ENCODE results near the gene HIVEP2. TPM values are rescaled to one million over a fixed set of nuclear protein-coding genes. Genes with fewer than 3 reads are reported as not detected.

HIVEP2 gene
- total RNA-seq, 1 donor from 2014 or later, result 12.6 TPM

GRCh38 chr6:142879527-142879926, 65.4 kb downstream of the HIVEP2 start:
- intact Hi-C loops (cut with DNase I), result no loop called here
- DNase-seq (ENCODE audit: missing footprints) (no peak), ATAC-seq (no peak)

DNA sequence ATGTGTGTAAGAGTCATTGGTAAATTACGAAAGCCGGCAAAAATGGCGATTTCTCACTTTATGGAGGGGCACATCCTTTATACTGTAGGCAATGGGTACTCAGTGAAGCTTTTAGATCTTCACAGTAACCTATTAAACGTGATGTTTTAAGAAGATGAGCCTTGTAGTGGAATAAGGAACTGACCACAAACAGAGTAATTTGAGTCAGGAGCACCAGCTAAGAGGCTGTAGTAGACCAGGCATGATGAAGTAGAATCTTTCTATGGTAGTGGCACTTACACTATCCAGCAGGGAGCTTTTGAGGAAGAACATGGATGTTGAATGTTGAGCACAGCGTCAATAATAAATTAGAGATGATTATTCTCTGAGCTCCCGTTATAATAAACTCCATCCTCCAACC, 65.9 kb downstream of the HIVEP2 start:
- intact Hi-C loops (cut with DNase I), result no loop called here
- ATAC-seq (no peak), DNase-seq (ENCODE audit: missing footprints) (no peak)

DNA sequence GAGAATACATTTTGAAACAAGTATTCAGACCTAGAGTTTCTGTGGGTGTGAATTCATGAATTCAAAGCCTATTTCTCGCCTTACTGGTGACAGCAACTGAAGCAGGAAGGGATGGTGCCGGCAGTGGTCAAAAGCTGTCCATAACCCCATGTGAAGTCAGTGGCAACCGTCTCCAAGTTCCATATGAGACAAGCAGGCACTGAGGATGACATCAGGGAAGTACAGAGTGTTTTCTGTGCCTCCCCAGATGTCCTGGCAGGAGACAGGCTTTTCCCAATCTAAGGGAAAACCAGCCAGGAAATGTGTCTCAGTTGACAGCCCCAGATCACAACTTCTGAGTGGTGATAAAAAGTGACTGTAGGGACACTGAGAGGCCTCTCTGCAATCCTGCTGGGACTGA, 66.6 kb downstream of the HIVEP2 start:
- ATAC-seq, result peak; percentile 77
- intact Hi-C loops (cut with DNase I), result no loop called here
- DNase-seq (ENCODE audit: missing footprints), result no peak

- intact Hi-C loops (cut with DNase I), result no loop called here
- no peak for ATAC-seq
- DNase-seq (ENCODE audit: missing footprints), result no peak
Measured at GRCh38 chr6:142874676-142875075, 70.3 kb downstream of the HIVEP2 start.

- intact Hi-C loops (cut with DNase I), result no loop called here
- no peak for DNase-seq (ENCODE audit: missing footprints)
- ATAC-seq, result peak; percentile 52
Measured at GRCh38 chr6:142872376-142872775, 72.6 kb downstream of the HIVEP2 start.

DNA sequence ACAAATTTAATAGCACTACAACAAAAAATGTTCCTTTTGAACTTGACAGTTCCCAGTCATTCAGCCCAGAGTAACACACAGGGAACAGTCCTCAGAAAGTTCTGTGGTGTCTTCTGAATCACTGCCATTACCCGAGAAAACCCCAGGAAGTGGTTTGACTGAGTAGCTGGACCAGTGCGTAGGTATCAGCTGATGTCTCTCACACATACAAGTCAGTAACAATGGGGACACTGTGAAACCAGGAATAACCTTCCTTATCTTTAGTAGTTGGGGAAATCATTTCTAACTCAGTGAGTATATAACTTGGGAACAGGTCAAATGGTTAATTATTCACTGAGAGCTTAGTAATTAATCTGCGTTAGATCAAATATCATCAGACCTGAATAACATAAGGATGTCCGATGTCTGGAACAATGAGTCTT, 73.1 kb downstream of the HIVEP2 start:
- intact Hi-C loops (cut with DNase I), result no loop called here
- DNase-seq (ENCODE audit: missing footprints), result no peak
- ATAC-seq, result peak; percentile 86

DNA sequence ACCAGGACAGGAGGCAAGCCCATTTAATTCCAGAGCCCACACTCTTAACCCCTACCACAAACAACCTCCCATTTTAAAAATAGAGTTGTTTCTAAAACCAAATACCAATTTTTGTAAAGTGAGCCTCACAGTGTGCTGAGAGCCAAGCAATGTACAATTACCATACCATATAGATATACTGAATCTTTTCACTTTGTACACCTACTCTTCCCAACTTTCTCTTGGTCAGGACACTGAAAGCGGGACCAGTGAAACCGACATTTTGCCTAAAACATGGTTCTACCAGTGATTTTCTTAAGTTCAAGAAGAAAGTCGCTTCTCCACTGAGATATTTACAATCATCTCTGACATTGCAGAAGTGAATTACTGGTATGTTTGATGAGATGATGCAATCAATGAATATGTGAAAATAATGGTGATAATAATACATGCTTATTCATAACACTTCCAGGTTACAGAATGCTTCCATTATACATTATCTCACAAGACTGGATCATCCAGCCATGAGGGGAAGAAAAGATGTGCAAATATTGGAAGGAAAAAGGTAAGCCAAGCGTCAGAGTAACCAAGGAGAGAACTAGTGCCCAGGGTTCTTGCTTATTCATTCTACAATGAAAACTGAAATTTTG, 74.1 kb downstream of the HIVEP2 start:
- ATAC-seq, result no peak
- DNase-seq (ENCODE audit: missing footprints), result no peak
- intact Hi-C loops (cut with DNase I), result no loop called here

DNA sequence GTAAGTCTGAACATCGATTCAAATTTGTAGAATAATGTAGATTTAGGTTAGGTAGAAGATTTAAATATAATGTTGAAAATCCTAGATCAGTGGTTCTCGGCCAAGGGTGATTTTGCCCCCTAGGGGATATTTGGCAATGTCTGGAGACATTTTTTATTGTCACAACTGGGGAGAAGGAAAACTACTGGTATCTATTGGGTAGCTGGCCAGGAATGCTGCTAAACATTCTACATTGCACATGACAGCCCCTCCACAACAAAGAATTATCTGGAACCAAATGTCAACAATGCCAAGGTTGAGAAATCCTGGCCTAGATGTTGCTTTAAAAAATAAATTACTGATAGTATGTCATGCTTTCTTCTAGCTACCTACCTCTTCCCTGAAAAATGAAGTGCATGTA, 76.1 kb downstream of the HIVEP2 start:
- DNase-seq (ENCODE audit: missing footprints) (no peak), ATAC-seq (no peak)
- intact Hi-C loops (cut with DNase I), result no loop called here

- DNase-seq (ENCODE audit: missing footprints) (no peak), ATAC-seq (peak; percentile 23)
- intact Hi-C loops (cut with DNase I), result no loop called here
Measured at GRCh38 chr6:142867988-142868812, 76.8 kb downstream of the HIVEP2 start.

GRCh38 chr6:142867355-142867801, 77.6 kb downstream of the HIVEP2 start:
- no peak for ATAC-seq
- intact Hi-C loops (cut with DNase I), result no loop called here
- no peak for DNase-seq (ENCODE audit: missing footprints)

GRCh38 chr6:142863981-142864380, 81.0 kb downstream of the HIVEP2 start:
- DNase-seq (ENCODE audit: missing footprints), result no peak
- no peak for ATAC-seq
- intact Hi-C loops (cut with DNase I), result no loop called here

DNA sequence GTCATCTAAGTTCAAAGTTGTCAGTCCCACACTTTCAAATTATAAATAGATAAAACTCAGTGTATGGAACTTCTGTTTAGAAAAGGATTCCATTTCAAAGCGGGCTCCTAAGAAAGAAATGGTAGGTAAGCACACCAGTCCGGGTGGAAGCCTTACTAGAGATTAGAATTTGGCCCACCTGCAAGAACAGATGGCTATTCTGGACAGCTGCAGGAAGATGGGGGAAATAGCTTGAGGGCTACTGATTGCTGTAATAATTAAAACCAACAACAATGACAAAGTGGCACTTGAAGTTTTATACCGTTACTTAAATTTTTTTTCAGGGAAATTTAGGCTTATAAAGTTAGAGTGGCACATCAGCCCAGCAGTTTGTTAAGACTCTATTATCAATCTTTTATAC, 83.3 kb downstream of the HIVEP2 start:
- intact Hi-C loops (cut with DNase I), result no loop called here
- DNase-seq (ENCODE audit: missing footprints), result no peak
- no peak for ATAC-seq

GRCh38 chr6:142860498-142860897, 84.5 kb downstream of the HIVEP2 start:
- intact Hi-C loops (cut with DNase I), result no loop called here
- no peak for ATAC-seq

GRCh38 chr6:142857796-142858555, 87.0 kb downstream of the HIVEP2 start:
- ATAC-seq (no peak), DNase-seq (ENCODE audit: missing footprints) (no peak)
- intact Hi-C loops (cut with DNase I), result no loop called here

More at GRCh38 chr6:142860498-142860897, 84.5 kb downstream of the HIVEP2 start:
- DNase-seq (ENCODE audit: missing footprints), result no peak

GRCh38 chr6:142857233-142857761, 87.7 kb downstream of the HIVEP2 start:
- ATAC-seq, result no peak
- DNase-seq (ENCODE audit: missing footprints), result no peak
- intact Hi-C loops (cut with DNase I), result no loop called here

DNA sequence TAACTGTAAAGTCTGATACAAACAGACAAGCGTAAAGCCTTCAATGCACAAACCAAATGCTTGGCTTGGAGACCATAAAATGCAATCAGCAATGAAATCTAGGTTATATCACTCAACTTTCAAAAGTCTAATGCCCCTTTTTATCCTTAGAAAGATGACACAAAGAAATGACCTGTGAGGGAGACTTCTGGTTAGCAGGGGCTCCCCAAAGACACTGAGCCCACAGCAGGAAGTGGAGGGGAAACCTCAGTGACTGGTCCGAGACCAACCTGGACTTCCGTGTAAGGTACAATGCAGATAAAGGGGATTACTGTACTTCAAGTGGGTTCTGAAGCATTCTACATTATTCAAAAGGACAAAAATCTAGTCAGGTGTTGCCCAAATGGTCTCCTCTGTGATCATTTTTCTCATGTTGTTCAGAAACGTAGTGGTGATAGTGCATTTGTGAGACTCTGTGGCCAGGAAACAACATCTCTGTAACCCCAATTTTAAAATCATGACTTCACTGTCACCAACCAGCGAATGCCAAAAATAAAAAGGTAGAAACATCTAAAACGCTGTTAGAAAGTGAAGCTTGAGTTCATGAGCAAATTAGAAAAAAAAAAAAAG, 88.2 kb downstream of the HIVEP2 start:
- no peak for ATAC-seq
- intact Hi-C loops (cut with DNase I), result no loop called here
- no peak for DNase-seq (ENCODE audit: missing footprints)

DNA sequence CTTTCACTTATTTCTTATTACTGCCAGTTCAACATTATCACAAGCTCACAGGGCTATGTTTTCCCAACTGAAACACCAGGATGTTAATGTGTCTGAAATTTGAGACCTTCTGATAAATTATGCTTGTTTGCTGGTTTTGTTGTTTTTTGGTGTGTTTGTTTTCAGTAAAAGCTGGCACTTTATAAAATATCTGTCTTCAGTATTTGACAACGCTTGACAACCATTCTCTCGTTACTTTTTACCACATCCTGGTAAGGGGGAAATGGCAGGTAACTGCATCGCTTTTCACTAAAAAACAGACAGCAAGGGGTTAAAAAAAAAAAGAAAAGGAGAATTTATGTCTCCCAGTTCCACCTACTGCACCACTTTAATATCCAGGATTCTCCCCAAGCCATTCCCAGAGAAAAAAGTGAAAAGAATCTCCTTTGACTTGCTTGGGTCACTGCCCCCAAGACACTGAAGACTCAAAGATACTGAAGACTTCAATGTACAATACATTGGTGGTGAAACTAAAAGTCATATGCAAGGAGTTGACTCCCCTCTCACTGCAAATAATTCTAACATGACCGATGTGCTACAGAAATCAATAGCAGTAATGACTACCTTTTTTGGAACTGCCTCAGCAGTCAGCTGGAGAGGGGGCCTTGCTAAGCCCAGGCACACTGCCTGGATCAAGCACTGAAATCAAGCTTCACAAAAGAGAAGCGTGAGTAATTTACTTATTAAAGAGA, 88.9 kb downstream of the HIVEP2 start:
- DNase-seq (ENCODE audit: missing footprints) (no peak), ATAC-seq (no peak)
- intact Hi-C loops (cut with DNase I), result no loop called here
